Left ventricle myocardium inferior (tissue), 1 donor: ENCODE data around the gene ACSF3. TPM values are rescaled to one million over a fixed set of nuclear protein-coding genes. Genes with fewer than 3 reads are reported as not detected.
"Not testable (repeated sequence)": the region's sequence is repeated elsewhere in the genome, so short reads cannot be mapped to it uniquely, and the experiment has no call there.

ENCODE experiments used
- DNase-seq: peaks from one replicate; pipeline ENCODE4 v3.0.0-alpha.2; 2020
- H3K27ac ChIP-seq: fragments of 200-600 bp; replicated peaks from 2 replicates; pipeline ENCODE4 v1.8.0; 2021
- H3K27me3 ChIP-seq: fragments of 200-600 bp; 2 replicates; pipeline ENCODE4 v1.8.0; 2021; ENCODE audit warnings: low read depth
- H3K36me3 ChIP-seq: fragments of 200-600 bp; 2 replicates; pipeline ENCODE4 v1.8.0; 2021
- H3K4me1 ChIP-seq: fragments of 200-600 bp; 2 replicates; pipeline ENCODE4 v1.8.0; 2021
- H3K4me3 ChIP-seq: fragments of 200-600 bp; 2 replicates; pipeline ENCODE4 v1.8.0; 2021; ENCODE audit warnings: mild to moderate bottlenecking, moderate library complexity
- H3K9me3 ChIP-seq: fragments of 200-600 bp; replicated peaks from 2 replicates; pipeline ENCODE4 v1.8.0; 2021
- intact Hi-C: fragments of 100-400 bp; cut with micrococcal nuclease; formaldehyde crosslinking; loops from one replicate; pipeline ENCODE4 v1.11.0; 2022
- total RNA-seq: library from RNA; stranded (reverse); fragmentation: NEBNext Ultra II Directional; extraction: Animal tissue kit (Norgen Biotek cat#: 25700); gene quantifications from one replicate; pipeline ENCODE4 v1.2.1, GENCODE V29; 2021
- TF ChIP-seq, protein P1 (sequence below): fragments of 200-600 bp; IDR thresholded peaks from 2 replicates; pipeline ENCODE4 v1.8.0; 2021; ENCODE audit warnings: antibody characterized with exemption, mild to moderate bottlenecking, borderline replicate concordance
- donor health status: DM: no; HTN: yes; CAD: no; lungs with severe emphysema.

The ACSF3 gene
- total RNA-seq, 1 donor from 2014 or later: 16.7 TPM

DNA sequence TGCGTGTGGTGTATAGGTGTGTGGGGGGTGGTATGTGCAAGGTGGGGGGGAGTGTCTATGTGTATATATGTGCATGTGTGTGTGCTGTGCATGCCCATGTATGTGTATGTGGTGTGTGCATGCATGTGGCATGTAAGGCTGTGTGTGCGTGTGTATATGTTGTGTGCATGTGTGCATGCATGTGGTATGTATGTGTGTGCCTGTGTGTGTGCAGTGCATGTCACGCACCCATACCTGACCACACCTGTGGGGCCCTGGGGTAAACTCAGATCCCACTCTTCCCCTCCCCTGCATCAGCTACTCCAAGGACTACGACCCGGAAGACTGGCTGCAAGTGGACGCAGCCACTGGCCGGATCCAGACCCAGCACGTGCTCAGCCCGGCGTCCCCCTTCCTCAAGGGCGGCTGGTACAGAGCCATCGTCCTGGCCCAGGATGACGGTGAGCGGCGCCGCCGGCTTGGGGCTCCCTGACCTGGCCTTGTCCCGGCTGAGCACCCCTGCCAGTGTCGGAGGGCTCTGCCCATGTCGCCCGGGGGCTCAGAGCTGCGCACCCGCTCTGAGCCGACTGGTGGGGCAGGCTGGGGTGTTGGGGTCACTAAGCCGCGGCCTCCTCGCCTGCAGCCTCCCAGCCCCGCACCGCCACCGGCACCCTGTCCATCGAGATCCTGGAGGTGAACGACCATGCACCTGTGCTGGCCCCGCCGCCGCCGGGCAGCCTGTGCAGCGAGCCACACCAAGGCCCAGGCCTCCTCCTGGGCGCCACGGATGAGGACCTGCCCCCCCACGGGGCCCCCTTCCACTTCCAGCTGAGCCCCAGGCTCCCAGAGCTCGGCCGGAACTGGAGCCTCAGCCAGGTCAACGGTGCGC is 97.6 kb downstream of the ACSF3 start:
- intact Hi-C loops: no loop called here
- Histone ChIP-seq H3K27ac (no peak overlapping the region), H3K9me3 (no peaks in the 10 kb centered on the region), H3K4me1 (peaks cover 11% of the 10 kb centered on the region), H3K27me3 (peaks cover 16% of the 10 kb centered on the region), H3K4me3 (peak overlapping the region; percentile 62), H3K36me3 (no peaks in the 10 kb centered on the region)
- TF ChIP-seq, protein P1, sequence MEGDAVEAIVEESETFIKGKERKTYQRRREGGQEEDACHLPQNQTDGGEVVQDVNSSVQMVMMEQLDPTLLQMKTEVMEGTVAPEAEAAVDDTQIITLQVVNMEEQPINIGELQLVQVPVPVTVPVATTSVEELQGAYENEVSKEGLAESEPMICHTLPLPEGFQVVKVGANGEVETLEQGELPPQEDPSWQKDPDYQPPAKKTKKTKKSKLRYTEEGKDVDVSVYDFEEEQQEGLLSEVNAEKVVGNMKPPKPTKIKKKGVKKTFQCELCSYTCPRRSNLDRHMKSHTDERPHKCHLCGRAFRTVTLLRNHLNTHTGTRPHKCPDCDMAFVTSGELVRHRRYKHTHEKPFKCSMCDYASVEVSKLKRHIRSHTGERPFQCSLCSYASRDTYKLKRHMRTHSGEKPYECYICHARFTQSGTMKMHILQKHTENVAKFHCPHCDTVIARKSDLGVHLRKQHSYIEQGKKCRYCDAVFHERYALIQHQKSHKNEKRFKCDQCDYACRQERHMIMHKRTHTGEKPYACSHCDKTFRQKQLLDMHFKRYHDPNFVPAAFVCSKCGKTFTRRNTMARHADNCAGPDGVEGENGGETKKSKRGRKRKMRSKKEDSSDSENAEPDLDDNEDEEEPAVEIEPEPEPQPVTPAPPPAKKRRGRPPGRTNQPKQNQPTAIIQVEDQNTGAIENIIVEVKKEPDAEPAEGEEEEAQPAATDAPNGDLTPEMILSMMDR: no peak
- DNase-seq: no peak

DNA sequence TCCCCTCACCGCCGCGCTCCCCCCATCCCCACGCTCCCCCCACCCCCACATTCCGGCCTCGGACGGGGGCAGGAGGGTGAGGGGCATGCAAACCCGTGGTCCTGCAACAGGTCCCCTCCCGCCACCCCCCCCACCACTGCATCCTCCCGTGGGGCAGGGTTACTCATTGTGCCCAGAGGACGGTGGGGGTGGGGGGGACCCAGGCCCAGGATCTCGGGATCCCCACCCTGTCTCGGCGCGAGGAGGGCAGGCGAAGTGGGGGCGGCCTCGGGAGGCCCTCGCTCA is 98.2 kb downstream of the ACSF3 start:
- no peak overlapping the region for H3K27ac ChIP-seq
- H3K4me3 ChIP-seq: peak overlapping the region; percentile 62
- peaks cover 17% of the 10 kb centered on the region for H3K27me3 ChIP-seq
- intact Hi-C loops: no loop called here
- TF ChIP-seq, protein P1: no peak
- no peaks in the 10 kb centered on the region for H3K9me3 ChIP-seq
- H3K4me1 ChIP-seq: peaks cover 11% of the 10 kb centered on the region
- DNase-seq: no peak
- H3K36me3 ChIP-seq: no peaks in the 10 kb centered on the region

DNA sequence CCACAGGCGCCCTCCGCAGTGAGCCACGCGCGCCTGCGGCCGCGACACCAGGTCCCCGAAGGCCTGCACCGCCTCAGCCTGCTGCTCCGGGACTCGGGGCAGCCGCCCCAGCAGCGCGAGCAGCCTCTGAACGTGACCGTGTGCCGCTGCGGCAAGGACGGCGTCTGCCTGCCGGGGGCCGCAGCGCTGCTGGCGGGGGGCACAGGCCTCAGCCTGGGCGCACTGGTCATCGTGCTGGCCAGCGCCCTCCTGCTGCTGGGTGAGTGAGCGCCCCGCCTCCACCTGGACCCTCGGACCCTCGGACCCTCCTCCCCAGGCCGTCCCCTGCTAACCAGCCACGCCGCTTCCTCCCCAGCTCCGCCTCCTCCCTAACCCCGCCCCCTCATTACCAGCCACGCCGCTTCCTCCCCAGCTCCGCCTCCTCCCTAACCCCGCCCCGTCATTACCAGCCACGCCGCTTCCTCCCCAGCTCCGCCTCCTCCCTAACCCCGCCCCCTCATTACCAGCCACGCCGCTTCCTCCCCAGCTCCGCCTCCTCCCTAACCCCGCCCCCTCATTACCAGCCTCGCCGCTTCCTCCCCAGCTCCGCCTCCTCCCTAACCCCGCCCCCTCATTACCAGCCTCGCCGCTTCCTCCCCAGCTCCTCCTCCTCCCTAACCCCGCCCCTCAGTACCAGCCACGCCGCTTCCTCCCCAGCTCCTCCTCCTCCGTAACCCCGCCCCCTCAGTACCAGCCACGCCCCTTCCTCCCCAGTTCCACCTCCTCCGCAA is 98.7 kb downstream of the ACSF3 start:
- Histone ChIP-seq H3K4me3 (peak overlapping the region; percentile 62), H3K27me3 (peaks cover 22% of the 10 kb centered on the region), H3K4me1 (peaks cover 11% of the 10 kb centered on the region)
- H3K27ac ChIP-seq, intact Hi-C loops, H3K36me3 ChIP-seq, H3K9me3 ChIP-seq: not testable (repeated sequence)
- peak; percentile 48 for DNase-seq

DNA sequence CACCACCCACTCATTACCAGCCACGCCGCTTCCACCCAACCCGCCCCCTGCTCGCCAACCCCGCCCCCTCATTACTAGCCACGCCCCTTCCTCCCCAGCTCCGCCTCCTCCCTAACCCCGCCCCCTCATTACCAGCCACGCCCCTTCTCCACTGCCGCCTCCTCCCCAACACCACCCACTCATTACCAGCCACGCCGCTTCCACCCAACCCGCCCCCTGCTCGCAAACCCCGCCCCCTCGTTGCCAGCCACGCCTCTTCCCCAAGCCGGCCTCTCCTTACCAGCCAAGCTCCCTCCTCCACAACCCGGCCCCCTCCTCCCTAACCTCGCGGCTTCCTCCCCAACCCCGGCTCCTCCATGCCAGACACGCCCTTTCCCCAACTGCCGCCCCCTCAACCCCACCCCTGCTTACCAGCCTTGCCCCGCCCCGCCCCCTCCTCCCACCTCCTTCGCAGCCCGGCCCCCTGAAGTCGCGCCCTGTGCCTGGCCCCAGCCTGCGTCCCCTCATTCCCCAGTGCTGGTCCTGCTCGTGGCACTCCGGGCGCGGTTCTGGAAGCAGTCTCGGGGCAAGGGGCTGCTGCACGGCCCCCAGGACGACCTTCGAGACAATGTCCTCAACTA is 99.4 kb downstream of the ACSF3 start:
- Histone ChIP-seq H3K4me3 (no peak overlapping the region), H3K36me3 (no peaks in the 10 kb centered on the region), H3K27ac (no peak overlapping the region), H3K27me3 (peaks cover 29% of the 10 kb centered on the region), H3K9me3 (no peaks in the 10 kb centered on the region), H3K4me1 (peaks cover 11% of the 10 kb centered on the region)
- intact Hi-C loops: no loop called here
- peak; percentile 29 for DNase-seq
- TF ChIP-seq, protein P1: no peak

DNA sequence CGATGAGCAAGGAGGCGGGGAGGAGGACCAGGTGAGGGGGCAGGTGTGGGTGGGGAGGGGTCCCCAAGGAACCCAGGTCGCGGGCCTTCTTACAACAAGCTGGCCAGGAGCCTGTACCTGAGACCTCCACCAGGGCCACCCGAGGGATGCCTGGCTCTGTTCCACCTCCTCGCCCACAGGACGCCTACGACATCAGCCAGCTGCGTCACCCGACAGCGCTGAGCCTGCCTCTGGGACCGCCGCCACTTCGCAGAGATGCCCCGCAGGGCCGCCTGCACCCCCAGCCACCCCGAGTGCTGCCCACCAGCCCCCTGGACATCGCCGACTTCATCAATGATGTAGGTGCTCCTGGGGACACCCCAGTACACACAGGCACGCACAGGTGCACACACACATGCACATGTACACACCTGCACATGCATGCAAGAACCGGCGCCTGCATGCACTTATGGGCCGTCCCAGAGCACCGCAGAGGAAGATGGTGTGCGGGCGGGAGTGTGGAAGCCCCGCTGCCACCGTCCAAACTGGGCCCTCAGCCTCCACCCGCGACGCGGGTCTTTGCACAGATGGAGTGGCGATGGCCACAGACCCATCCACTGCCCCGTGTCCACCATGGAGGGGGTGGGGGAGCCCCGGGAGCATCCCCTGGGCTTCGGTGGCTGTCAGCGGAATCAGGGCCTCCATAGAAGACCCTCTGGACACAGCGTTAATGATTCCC is 100.1 kb downstream of the ACSF3 start:
- Histone ChIP-seq H3K9me3 (no peaks in the 10 kb centered on the region), H3K27ac (no peak overlapping the region), H3K4me3 (no peak overlapping the region), H3K36me3 (no peaks in the 10 kb centered on the region), H3K4me1 (peaks cover 11% of the 10 kb centered on the region), H3K27me3 (peaks cover 36% of the 10 kb centered on the region)
- intact Hi-C loops: no loop called here
- TF ChIP-seq, protein P1: no peak
- DNase-seq: no peak
